ENCODE measurements around the gene METTL17. TPM values are rescaled to one million over a fixed set of nuclear protein-coding genes. Genes with fewer than 3 reads are reported as not detected.

Gene METTL17
- total and polyA plus RNA-seq, 12 donors = 66.2 to 231 (median 100) TPM

DNA sequence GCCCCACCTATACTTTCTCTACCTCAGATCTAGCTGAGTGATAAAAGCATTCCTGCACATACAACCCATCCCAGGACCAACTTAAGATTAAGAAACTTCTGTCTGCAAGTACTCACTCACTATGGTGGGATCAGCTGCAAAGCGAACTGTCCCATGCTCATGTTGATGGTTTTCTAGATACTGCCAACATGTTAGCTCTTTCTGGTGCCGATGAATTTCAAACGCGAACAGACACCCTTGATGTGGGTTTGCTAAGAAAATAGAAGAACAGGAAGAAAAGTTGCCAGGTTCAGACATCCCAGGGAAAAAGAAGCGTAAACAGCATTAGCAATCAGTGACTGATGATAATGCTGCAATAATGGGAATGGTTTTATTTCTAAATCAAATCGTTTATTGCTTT lies 7.8 kb downstream of the METTL17 start:
- WGBS, 4 donors = 80 to 84% (median 83%) methylated on average over 6 of the region's 6 CpGs
- Histone ChIP-seq H3K4me1 (replicated peaks in 1 of 2) (no peaks in the 10 kb centered on the region), H3K4me3 (no peak overlapping the region), H3K27ac (no peak overlapping the region), H3K36me3 (replicated peaks in 1 of 2) (peaks cover 0 to 48% of the 10 kb centered on the region in 2 donors), H3K27me3 (no peaks in the 10 kb centered on the region), H3K9me3 (replicated peaks in 1 of 3) (no peaks in the 10 kb centered on the region)
- TF ChIP-seq, protein P1, sequence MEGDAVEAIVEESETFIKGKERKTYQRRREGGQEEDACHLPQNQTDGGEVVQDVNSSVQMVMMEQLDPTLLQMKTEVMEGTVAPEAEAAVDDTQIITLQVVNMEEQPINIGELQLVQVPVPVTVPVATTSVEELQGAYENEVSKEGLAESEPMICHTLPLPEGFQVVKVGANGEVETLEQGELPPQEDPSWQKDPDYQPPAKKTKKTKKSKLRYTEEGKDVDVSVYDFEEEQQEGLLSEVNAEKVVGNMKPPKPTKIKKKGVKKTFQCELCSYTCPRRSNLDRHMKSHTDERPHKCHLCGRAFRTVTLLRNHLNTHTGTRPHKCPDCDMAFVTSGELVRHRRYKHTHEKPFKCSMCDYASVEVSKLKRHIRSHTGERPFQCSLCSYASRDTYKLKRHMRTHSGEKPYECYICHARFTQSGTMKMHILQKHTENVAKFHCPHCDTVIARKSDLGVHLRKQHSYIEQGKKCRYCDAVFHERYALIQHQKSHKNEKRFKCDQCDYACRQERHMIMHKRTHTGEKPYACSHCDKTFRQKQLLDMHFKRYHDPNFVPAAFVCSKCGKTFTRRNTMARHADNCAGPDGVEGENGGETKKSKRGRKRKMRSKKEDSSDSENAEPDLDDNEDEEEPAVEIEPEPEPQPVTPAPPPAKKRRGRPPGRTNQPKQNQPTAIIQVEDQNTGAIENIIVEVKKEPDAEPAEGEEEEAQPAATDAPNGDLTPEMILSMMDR (IDR thresholded peaks at IDR 0.05) = no peak
- no peak for TF ChIP-seq POLR2A (IDR thresholded peaks at IDR 0.05)
- DNase-seq = no peak
- intact Hi-C loops (cut with DNase I) = no loop called here

DNA sequence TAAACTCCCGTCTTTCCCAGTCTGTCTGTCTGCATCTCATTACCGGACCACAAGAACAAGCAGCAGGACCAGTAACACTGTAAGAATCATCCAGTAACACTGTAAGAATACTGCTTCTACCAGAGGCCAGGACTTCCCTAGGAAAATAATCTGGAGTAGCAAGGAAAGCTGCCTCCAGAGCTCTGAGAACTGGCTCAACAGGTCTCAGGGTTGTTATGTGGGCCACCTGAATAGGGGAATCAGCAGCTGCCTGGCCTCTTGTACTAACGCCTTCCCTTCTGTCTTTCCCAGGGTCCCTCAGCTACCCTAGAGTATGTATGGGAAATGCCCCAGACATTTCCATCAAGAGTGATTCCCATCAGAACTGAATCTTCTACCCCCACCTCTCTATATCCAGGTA lies 8.4 kb downstream of the METTL17 start:
- Histone ChIP-seq H3K9me3 (replicated peaks in 1 of 3) (no peaks in the 10 kb centered on the region), H3K27ac (no peak overlapping the region), H3K4me3 (no peak overlapping the region), H3K4me1 (replicated peaks in 1 of 2) (no peaks in the 10 kb centered on the region), H3K27me3 (no peaks in the 10 kb centered on the region), H3K36me3 (replicated peaks in 1 of 2) (peaks cover 0 to 43% of the 10 kb centered on the region in 2 donors)
- TF ChIP-seq, protein P1 (IDR thresholded peaks at IDR 0.05) = no peak
- TF ChIP-seq POLR2A (IDR thresholded peaks at IDR 0.05) = no peak
- 72 to 87% (median 78%) methylated on average over 3 of the region's 3 CpGs for WGBS, 4 donors
- intact Hi-C loops (cut with DNase I) = no loop called here
- DNase-seq = no peak

DNA sequence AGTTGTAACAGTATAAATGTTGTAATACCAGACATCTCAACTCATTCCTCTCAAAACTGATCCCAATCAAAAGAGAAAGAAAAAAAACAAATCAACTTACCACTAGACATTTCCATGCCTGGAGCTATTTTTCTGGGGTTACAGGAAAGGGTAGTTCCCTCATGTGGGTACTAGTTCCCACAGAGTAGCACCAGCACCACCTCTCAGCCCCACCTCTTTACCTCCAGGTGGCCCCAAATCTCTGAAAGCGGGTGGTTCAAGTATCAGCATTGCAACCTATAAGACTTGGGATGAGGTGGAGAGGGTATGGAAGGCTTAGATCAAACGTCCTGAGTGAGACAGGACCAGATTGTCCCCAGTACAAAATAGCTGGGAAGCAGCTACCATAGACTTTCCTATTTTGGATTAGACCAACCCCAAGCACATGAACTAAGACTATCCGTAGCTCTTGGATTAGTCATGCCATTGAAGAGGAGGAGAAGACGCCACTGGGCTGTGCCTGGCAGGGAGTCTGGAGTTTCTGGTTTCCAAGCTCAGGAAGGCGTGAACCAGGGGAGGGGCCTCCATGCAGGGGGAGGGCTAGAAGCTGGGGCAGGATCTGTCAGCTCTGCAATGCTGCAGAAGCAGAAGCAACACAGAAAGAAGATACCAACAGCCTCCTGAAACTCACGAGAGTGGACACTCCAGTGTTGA lies 9.0 kb downstream of the METTL17 start, which contains the start of gene SLC39A2:
TSS of gene SLC39A2 (plus strand) at position 620 of the 693 bp plus-strand sequence. CDS start 154 bp downstream, outside the sequence.
- DNase-seq = peak in 4 of 7 donors; percentile 44 to 60 (median 56)
- no peaks in the 10 kb centered on the region for H3K9me3 ChIP-seq (replicated peaks in 1 of 3)
- H3K27ac ChIP-seq = no peak within 1 kb of the TSS
- no peaks in the 10 kb centered on the region for H3K4me1 ChIP-seq (replicated peaks in 1 of 2)
- H3K27me3 ChIP-seq = no peaks in the 10 kb centered on the region
- no peak for TF ChIP-seq POLR2A (IDR thresholded peaks at IDR 0.05)
- TF ChIP-seq, protein P1 (IDR thresholded peaks at IDR 0.05) = no peak
- H3K36me3 ChIP-seq (replicated peaks in 1 of 2) = peaks cover 0 to 36% of the 10 kb centered on the region in 2 donors
- WGBS, 4 donors = 44 to 57% (median 51%) methylated on average over 6 of the region's 6 CpGs
- H3K4me3 ChIP-seq = no peak within 1 kb of the TSS
- intact Hi-C loops (cut with DNase I) = no loop called here

DNA sequence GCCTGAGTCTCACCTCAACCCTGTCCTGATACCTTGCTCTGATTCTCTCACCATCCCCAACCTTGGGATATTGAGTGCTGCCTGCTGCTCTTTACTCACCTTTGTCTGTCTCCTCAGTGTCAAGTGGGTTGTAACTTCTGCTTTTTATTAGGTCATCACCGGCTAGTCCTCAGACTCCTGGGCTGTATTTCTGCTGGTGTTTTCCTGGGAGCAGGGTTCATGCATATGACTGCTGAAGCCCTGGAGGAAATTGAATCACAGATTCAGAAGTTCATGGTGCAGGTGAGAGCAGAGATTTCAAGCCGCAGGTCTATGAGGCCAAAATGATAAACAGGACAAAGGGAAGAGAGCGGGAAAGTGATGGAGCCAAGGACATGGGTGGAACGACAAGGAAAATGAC lies 9.8 kb downstream of the METTL17 start:
- TF ChIP-seq, protein P1 (IDR thresholded peaks at IDR 0.05) = no peak
- no peak for TF ChIP-seq POLR2A (IDR thresholded peaks at IDR 0.05)
- no peaks in the 10 kb centered on the region for H3K9me3 ChIP-seq (replicated peaks in 1 of 3)
- WGBS, 4 donors = 77 to 87% (median 81%) methylated on average over 4 of the region's 4 CpGs
- no peak overlapping the region for H3K4me3 ChIP-seq
- H3K36me3 ChIP-seq (replicated peaks in 1 of 2) = peaks cover 0 to 28% of the 10 kb centered on the region in 2 donors
- H3K4me1 ChIP-seq (replicated peaks in 1 of 2) = no peaks in the 10 kb centered on the region
- no peak for DNase-seq
- intact Hi-C loops (cut with DNase I) = no loop called here
- no peaks in the 10 kb centered on the region for H3K27me3 ChIP-seq
- no peak overlapping the region for H3K27ac ChIP-seq
